Right atrium auricular region (tissue), 2 donors: ENCODE measurements around the gene SPINK8. TPM values are rescaled to one million over a fixed set of nuclear protein-coding genes. Genes with fewer than 3 reads are reported as not detected.

ENCODE experiments used
- DNase-seq: peaks from one replicate; pipeline ENCODE4 v3.0.0-alpha.2; 2019; ENCODE audit warnings: low spot score
- H3K27ac ChIP-seq, 2 donors: fragments of 200-600 bp; sonication (generic); 1 replicate in 1 of 2; 2 replicates in 1 of 2; pipeline ENCODE4 v1.5.1; 2016 to 2019
- H3K27me3 ChIP-seq, 2 donors: fragments of 200-600 bp; sonication (generic); one replicate each; pipeline versions ENCODE4 v1.5.1 to v1.6.0; 2017 to 2019
- H3K36me3 ChIP-seq: fragments of 200-600 bp; sonication (generic); one replicate; pipeline ENCODE4 v1.5.1; 2016
- H3K4me1 ChIP-seq, 2 donors: fragments of 200-600 bp; sonication (generic); one replicate each; pipeline versions ENCODE4 v1.5.1 to v1.6.0; 2017 to 2019
- H3K4me3 ChIP-seq, 2 donors: fragments of 200-600 bp; sonication (generic); 1 replicate in 1 of 2; 2 replicates in 1 of 2; pipeline ENCODE4 v1.5.1; 2017 to 2019; ENCODE audit warnings: mild to moderate bottlenecking in 1 of 2, moderate library complexity in 1 of 2
- H3K9me3 ChIP-seq, 2 donors: fragments of 200-600 bp; sonication (generic); one replicate each; pipeline ENCODE4 v1.5.1; 2019
- CTCF ChIP-seq, 2 donors: fragments of 200-600 bp; sonication (generic); IDR thresholded peaks; one replicate each; pipeline ENCODE4 v1.5.1; 2019; ENCODE audit warnings: antibody characterized with exemption in 2 of 2
- total RNA-seq, 2 donors: library from RNA; depleted of rRNA; stranded (reverse); fragments of >200 nt; gene quantifications; one replicate each; pipeline ENCODE4 v1.1.0, GENCODE V29; 2016

The SPINK8 gene
- total RNA-seq, 2 donors from 2014 or later, result not detected

- H3K27me3 ChIP-seq, result no peaks in the 10 kb centered on the region
- H3K4me3 ChIP-seq, result no peak overlapping the region
- H3K27ac ChIP-seq, result no peak overlapping the region
- H3K36me3 ChIP-seq, result no peaks in the 10 kb centered on the region
- H3K4me1 ChIP-seq, result no peaks in the 10 kb centered on the region
- TF ChIP-seq CTCF (IDR thresholded peaks at IDR 0.05), result no peak
- peaks cover 0 to 32% of the 10 kb centered on the region in 2 donors for H3K9me3 ChIP-seq
- no peak for DNase-seq
Measured at GRCh38 chr3:48314542-48314941, 18.9 kb downstream of the SPINK8 start.

- Histone ChIP-seq H3K27me3 (no peaks in the 10 kb centered on the region), H3K4me3 (no peak overlapping the region), H3K9me3 (no peaks in the 10 kb centered on the region), H3K36me3 (no peaks in the 10 kb centered on the region), H3K4me1 (peaks cover 0 to under 1% of the 10 kb centered on the region in 2 donors), H3K27ac (no peak overlapping the region)
- no peak for DNase-seq
- no peak for TF ChIP-seq CTCF (IDR thresholded peaks at IDR 0.05)
Measured at GRCh38 chr3:48306860-48307530, 26.5 kb downstream of the SPINK8 start.

- no peak overlapping the region for H3K4me3 ChIP-seq
- DNase-seq, result no peak
- H3K27ac ChIP-seq, result no peak overlapping the region
- peaks cover 0 to 5% of the 10 kb centered on the region in 2 donors for H3K4me1 ChIP-seq
- no peaks in the 10 kb centered on the region for H3K36me3 ChIP-seq
- H3K9me3 ChIP-seq, result no peaks in the 10 kb centered on the region
- TF ChIP-seq CTCF (IDR thresholded peaks at IDR 0.05), result no peak
- no peaks in the 10 kb centered on the region for H3K27me3 ChIP-seq
Measured at GRCh38 chr3:48306290-48306689, 27.2 kb downstream of the SPINK8 start.

GRCh38 chr3:48305396-48305795 lies 28.1 kb downstream of the SPINK8 start:
- H3K4me1 ChIP-seq, result peaks cover 0 to 8% of the 10 kb centered on the region in 2 donors
- no peaks in the 10 kb centered on the region for H3K9me3 ChIP-seq
- no peak for DNase-seq
- no peak for TF ChIP-seq CTCF (IDR thresholded peaks at IDR 0.05)
- H3K27me3 ChIP-seq, result no peaks in the 10 kb centered on the region
- no peak overlapping the region for H3K4me3 ChIP-seq
- no peaks in the 10 kb centered on the region for H3K36me3 ChIP-seq
- no peak overlapping the region for H3K27ac ChIP-seq

- Histone ChIP-seq H3K27ac (no peak overlapping the region), H3K4me3 (no peak overlapping the region), H3K4me1 (peaks cover 0 to 23% of the 10 kb centered on the region in 2 donors), H3K36me3 (no peaks in the 10 kb centered on the region), H3K9me3 (no peaks in the 10 kb centered on the region), H3K27me3 (no peaks in the 10 kb centered on the region)
- no peak for DNase-seq
- TF ChIP-seq CTCF (IDR thresholded peaks at IDR 0.05), result no peak
Measured at GRCh38 chr3:48303021-48303420, 30.4 kb downstream of the SPINK8 start.

- DNase-seq, result no peak
- Histone ChIP-seq H3K36me3 (peaks cover 9% of the 10 kb centered on the region), H3K4me1 (peaks cover 0 to 23% of the 10 kb centered on the region in 2 donors), H3K9me3 (no peaks in the 10 kb centered on the region), H3K27ac (peak overlapping the region; percentile 96 to 97), H3K27me3 (no peaks in the 10 kb centered on the region), H3K4me3 (peak overlapping the region; percentile 79 to 80)
- TF ChIP-seq CTCF (IDR thresholded peaks at IDR 0.05), result no peak
Measured at GRCh38 chr3:48301800-48302166, 31.7 kb downstream of the SPINK8 start.
